HG03060 (cell line): ENCODE results near the gene MYO1G.
"Not testable (repeated sequence)": the region's sequence is repeated elsewhere in the genome, so short reads cannot be mapped to it uniquely, and the experiment has no call there.

Experiments
- ATAC-seq: cut with Tn5 transposase; IDR thresholded peaks from one replicate; pipeline ENCODE4 v1.9.1; 2021; ENCODE audit warnings: low read depth, moderate number of reproducible peaks; ENCODE audit not compliant: unreplicated experiment

MYO1G gene

GRCh38 chr7:44944821-44945220, 34.0 kb downstream of the MYO1G start:
- no peak for ATAC-seq

GRCh38 chr7:44943631-44944030, 35.2 kb downstream of the MYO1G start:
- ATAC-seq: no peak

- no peak for ATAC-seq
Measured at GRCh38 chr7:44937426-44937825, 41.4 kb downstream of the MYO1G start.

GRCh38 chr7:44936322-44936721, 42.5 kb downstream of the MYO1G start:
- ATAC-seq: no peak

DNA sequence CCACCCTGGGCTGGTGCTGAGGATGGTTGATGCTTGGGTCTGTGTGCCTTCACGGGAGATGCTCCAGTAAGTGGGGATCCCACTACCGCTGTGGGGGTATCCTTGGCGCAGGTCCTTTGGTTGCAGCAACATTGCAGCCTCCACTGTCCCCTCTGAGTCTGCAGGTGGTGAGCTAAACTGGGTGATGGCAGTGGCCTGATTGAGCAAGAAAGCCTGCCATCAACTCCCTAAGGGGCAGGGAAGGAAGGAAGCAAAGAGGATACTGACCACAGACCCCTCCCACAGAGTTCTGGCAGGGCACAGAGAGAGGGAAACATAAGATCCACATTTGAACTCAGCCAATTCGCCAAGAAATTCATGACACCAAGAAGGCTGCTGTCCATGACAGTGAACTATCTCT, 43.2 kb downstream of the MYO1G start:
- ATAC-seq: no peak

GRCh38 chr7:44935016-44935415, 43.8 kb downstream of the MYO1G start:
- ATAC-seq: no peak

DNA sequence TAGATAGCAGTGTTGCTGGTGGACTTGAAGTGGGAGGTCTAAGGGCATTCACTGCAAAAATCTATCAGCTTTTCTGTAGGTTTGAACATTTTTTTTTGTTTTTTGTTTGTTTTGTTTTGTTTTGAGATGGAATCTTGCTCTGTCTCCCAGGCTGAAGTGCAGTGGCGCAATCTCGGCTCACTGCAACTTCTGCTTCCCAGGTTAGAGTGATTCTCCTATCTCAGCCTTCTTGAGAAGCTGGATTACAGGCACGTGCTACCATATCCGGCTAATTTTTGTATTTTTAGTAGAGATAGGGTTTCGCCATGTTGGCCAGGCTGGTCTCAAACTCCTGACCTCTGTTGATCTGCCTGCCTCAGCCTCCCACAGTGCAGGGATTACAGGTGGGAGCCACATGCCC, 44.3 kb downstream of the MYO1G start:
- not testable (repeated sequence) for ATAC-seq

GRCh38 chr7:44930921-44931320, 47.9 kb downstream of the MYO1G start:
- ATAC-seq: no peak

GRCh38 chr7:44922351-44922694, 56.5 kb downstream of the MYO1G start:
- no peak for ATAC-seq

- no peak for ATAC-seq
Measured at GRCh38 chr7:44921607-44922350, 57.0 kb downstream of the MYO1G start.

- ATAC-seq: no peak
Measured at GRCh38 chr7:44920119-44920518, 58.7 kb downstream of the MYO1G start.

GRCh38 chr7:44918029-44918428, 60.8 kb downstream of the MYO1G start:
- ATAC-seq: no peak

DNA sequence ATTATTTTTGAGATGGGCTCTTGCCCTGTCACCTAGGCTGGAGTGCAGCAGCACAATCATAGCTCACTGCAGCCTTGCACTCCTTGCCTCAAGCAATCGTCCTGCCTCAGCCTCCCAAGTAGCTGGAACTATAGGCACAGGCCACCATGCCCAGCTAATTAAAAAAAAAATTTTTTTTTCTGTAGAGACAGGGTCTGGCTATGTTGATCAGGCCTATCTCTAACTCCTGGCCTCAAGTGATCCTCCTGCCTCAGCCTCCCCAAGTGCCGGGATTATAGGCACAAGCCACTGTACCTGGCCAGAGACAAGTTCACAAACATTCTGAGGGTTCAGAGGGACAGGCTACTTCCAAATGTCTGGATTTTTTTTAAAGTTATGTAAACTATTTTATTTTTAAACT, 61.4 kb downstream of the MYO1G start:
- no peak for ATAC-seq

- ATAC-seq: no peak
Measured at GRCh38 chr7:44914992-44915607, 63.7 kb downstream of the MYO1G start.

- no peak for ATAC-seq
Measured at GRCh38 chr7:44912775-44913347, 66.0 kb downstream of the MYO1G start.
